ENCODE measurements around the gene RCCD1.

RCCD1 gene

GRCh38 chr15:90994417-90995311, 40.0 kb downstream of the RCCD1 start, which contains the start of gene PRC1:
TSS of gene PRC1 (minus strand) at chr15:90994535. CDS start at chr15:90994417, 118 bp downstream.
- H3K4me3 ChIP-seq (ENCODE audit: low read depth, low read length) = peak within 1 kb of the TSS; percentile 67
- peaks cover 9% of the 10 kb centered on the region for H3K4me1 ChIP-seq (ENCODE audit: control insufficient read depth, insufficient read depth, low read length)
- H3K27ac ChIP-seq (ENCODE audit: extremely low read depth, low read depth, low read length) = peak within 1 kb of the TSS; percentile 98
- no peaks in the 10 kb centered on the region for H3K9me3 ChIP-seq (ENCODE audit: control insufficient read depth, insufficient read depth, low read depth, low read length)
- CTCF ChIA-PET = interaction anchor here (1.0 kb wide), 1 partner anchor 59 kb away, joined by 3 read pairs; no protein-coding TSS in a partner anchor
- H3K36me3 ChIP-seq (ENCODE audit: control insufficient read depth in 2 of 2, insufficient read depth in 1 of 2, low read length in 2 of 2) = peaks cover 26 to 37% of the 10 kb centered on the region in 2 experiments
- POLR2A ChIA-PET = interaction anchor here (0.5 to 1.7 kb wide), 19 partner anchors 8 to 92 kb away, joined by 3 to 14 read pairs (median 6); partner anchors contain the start of genes MAN2A2, RCCD1, UNC45A and VPS33B
- TF ChIP-seq OSR2 (tag by site-specific recombination; IDR thresholded peaks at IDR 0.05) (peak; percentile 87), ZNF274 (IDR thresholded peaks at IDR 0.05; ENCODE audit: low read length) (no peak), ZNF274 (tag by site-specific recombination; IDR thresholded peaks at IDR 0.05; ENCODE audit: borderline replicate concordance) (no peak), IKZF3 (tag by site-specific recombination; IDR thresholded peaks at IDR 0.05) (peak; percentile 100), KLF17 (tag by site-specific recombination; IDR thresholded peaks at IDR 0.05) (peak; percentile 98), ZNF16 (tag by site-specific recombination; IDR thresholded peaks at IDR 0.05; ENCODE audit: low read depth) (no peak), ZNF26 (tag by site-specific recombination; IDR thresholded peaks at IDR 0.05) (no peak), ZNF133 (tag by site-specific recombination; IDR thresholded peaks at IDR 0.05) (no peak), ZNF292 (tag by site-specific recombination; IDR thresholded peaks at IDR 0.05; ENCODE audit: borderline replicate concordance, low read depth) (no peak), ZIC2 (tag by site-specific recombination; IDR thresholded peaks at IDR 0.05) (peak; percentile 51), ZNF214 (tag by site-specific recombination; IDR thresholded peaks at IDR 0.05; ENCODE audit: borderline replicate concordance) (no peak), ZNF266 (tag by site-specific recombination; IDR thresholded peaks at IDR 0.05; ENCODE audit: low read depth) (no peak), ZNF426 (tag by site-specific recombination; IDR thresholded peaks at IDR 0.05) (no peak), ZNF23 (tag by site-specific recombination; IDR thresholded peaks at IDR 0.05; ENCODE audit: borderline replicate concordance) (no peak), FEZF1 (tag by site-specific recombination; IDR thresholded peaks at IDR 0.05) (peak; percentile 41; the same call in 1 of the 2 replicates), ZNF629 (tag by site-specific recombination; IDR thresholded peaks at IDR 0.05) (peak; percentile 99), ZBTB6 (tag by site-specific recombination; IDR thresholded peaks at IDR 0.05) (no peak), ZNF776 (tag by site-specific recombination; IDR thresholded peaks at IDR 0.05; ENCODE audit: borderline replicate concordance) (no peak), ZSCAN23 (tag by site-specific recombination; IDR thresholded peaks at IDR 0.05) (peak; percentile 85; the same call in 1 of the 2 replicates), ZNF76 (tag by site-specific recombination; IDR thresholded peaks at IDR 0.05; ENCODE audit: borderline replicate concordance, low read depth) (peak; percentile 73; the same call in 1 of the 2 replicates), BCL6B (tag by site-specific recombination; IDR thresholded peaks at IDR 0.05) (no peak), ZNF560 (tag by site-specific recombination; IDR thresholded peaks at IDR 0.05; ENCODE audit: borderline replicate concordance) (no peak), ZNF202 (tag by site-specific recombination; IDR thresholded peaks at IDR 0.05; ENCODE audit: borderline replicate concordance) (no peak), BCL11A (tag by site-specific recombination; IDR thresholded peaks at IDR 0.05; ENCODE audit: low read depth) (peak; percentile 62), ZNF785 (tag by site-specific recombination; IDR thresholded peaks at IDR 0.05) (no peak), ZFP69B (tag by site-specific recombination; IDR thresholded peaks at IDR 0.05) (peak; percentile 71; the same call in 1 of the 2 replicates), SETDB1 (IDR thresholded peaks at IDR 0.05; ENCODE audit: insufficient read length, low read length) (no peak), GLI4 (tag by site-specific recombination; IDR thresholded peaks at IDR 0.05) (no peak), BCL11B (tag by site-specific recombination; IDR thresholded peaks at IDR 0.05; ENCODE audit: low read depth) (no peak), ZNF324 (tag by site-specific recombination; IDR thresholded peaks at IDR 0.05) (peak; percentile 90; the same call in 1 of the 2 replicates), ZNF843 (tag by site-specific recombination; IDR thresholded peaks at IDR 0.05) (peak; percentile 77), ZSCAN4 (tag by site-specific recombination; IDR thresholded peaks at IDR 0.05) (0 out of 2 replicates have a peak, but pooled peaks have one; percentile 28)

Measured in HEK293 (cell line).